GM12878 (cell line): ENCODE measurements around the gene EEF2K. TPM values are rescaled to one million over a fixed set of nuclear protein-coding genes. Genes with fewer than 3 reads are reported as not detected.

Source experiments
- ATAC-seq: fragments of 200-7000 bp; cut with Tn5 transposase; 3 replicates; pipeline ENCODE4 v1.9.1; 2020; ENCODE audit warnings: mild to moderate bottlenecking, moderate library complexity
- BruUV-seq: library from RNA; stranded (reverse); fragments of 400-500 nt; replicated peaks from 2 replicates; lab custom pipeline; 2021; lab: Mats Ljungman, UMichigan
- CTCF ChIA-PET: fragments of 300-600 bp; sonication (Branson Sonifier 250); formaldehyde crosslinking; extraction: SDS; loops from one replicate; lab custom pipeline; 2021; ENCODE audit warnings: inconsistent platforms; lab: Yijun Ruan, JAX
- POLR2A ChIA-PET: fragments of 350-600 bp; formaldehyde crosslinking; extraction: SDS; loops from one replicate; lab custom pipeline; 2021; ENCODE audit warnings: inconsistent platforms; lab: Charles Lee
- RAD21 ChIA-PET: fragments of 300-600 bp; sonication (Branson Sonifier 250); formaldehyde crosslinking; loops from one replicate; lab custom pipeline; 2023; ENCODE audit warnings: antibody characterized with exemption; ENCODE audit not compliant: unreplicated experiment; lab: Charles Lee
- SMC1A ChIA-PET: fragments of 300-600 bp; sonication (Branson Sonifier 250); formaldehyde crosslinking; loops from one replicate; lab custom pipeline; 2023; ENCODE audit not compliant: unreplicated experiment, uncharacterized antibody; lab: Charles Lee
- DNase-seq: peaks from one replicate; pipeline ENCODE4 v3.0.0-alpha.2; 2011; ENCODE audit warnings: low read depth, low spot score
- FAIRE-seq: peaks from 3 replicates; lab custom pipeline; 2011; peaks lifted over from hg19 to GRCh38; lab: Jason Lieb, UNC
- H2AFZ ChIP-seq: 2 replicates; pipeline ENCODE4 v1.6.0; 2011; ENCODE audit warnings: low read depth, low read length, control low read depth; ENCODE audit not compliant: control insufficient read depth
- H3K27ac ChIP-seq: 2 replicates; pipeline ENCODE4 v1.5.1; 2011; ENCODE audit warnings: control low read depth; ENCODE audit not compliant: control insufficient read depth, insufficient read depth
- H3K27me3 ChIP-seq, 2 experiments: replicated peaks in 1 of 2; 2 replicates each; pipeline versions ENCODE4 v1.6.0 to v1.6.1; 2011; ENCODE audit warnings: low read length in 1 of 2; ENCODE audit not compliant: control insufficient read depth in 2 of 2, insufficient read depth in 2 of 2
- H3K36me3 ChIP-seq, 2 experiments: 2 replicates each; pipeline ENCODE4 v1.5.1; 2011; ENCODE audit warnings: low read length in 1 of 2; ENCODE audit not compliant: control insufficient read depth in 2 of 2, insufficient read depth in 2 of 2
- H3K4me1 ChIP-seq: 2 replicates; pipeline ENCODE4 v1.6.1; 2011; ENCODE audit warnings: mild to moderate bottlenecking, low read length, moderate library complexity, mixed read lengths; ENCODE audit not compliant: control insufficient read depth, insufficient read depth
- H3K4me2 ChIP-seq: 2 replicates; pipeline ENCODE4 v1.6.0; 2011; ENCODE audit warnings: control low read depth; ENCODE audit not compliant: control insufficient read depth, insufficient read depth
- H3K4me3 ChIP-seq: fragments of 200-600 bp; sonication (generic); 2 replicates; pipeline ENCODE4 v1.5.1; 2016
- H3K79me2 ChIP-seq: 2 replicates; pipeline ENCODE4 v1.6.0; 2011; ENCODE audit warnings: low read length; ENCODE audit not compliant: control insufficient read depth, insufficient read depth
- H3K9ac ChIP-seq: 2 replicates; pipeline ENCODE4 v1.8.0; 2011; ENCODE audit warnings: low read length, control low read depth, mixed read lengths; ENCODE audit not compliant: control insufficient read depth, insufficient read depth
- H3K9me3 ChIP-seq: replicated peaks from 3 replicates; pipeline ENCODE4 v1.5.1; 2011; ENCODE audit warnings: mild to moderate bottlenecking, low read length; ENCODE audit not compliant: control insufficient read depth, insufficient read depth
- H4K20me1 ChIP-seq: 2 replicates; pipeline ENCODE4 v1.6.0; 2011; ENCODE audit not compliant: control insufficient read depth, insufficient read depth
- ATF3 ChIP-seq: IDR thresholded peaks from 2 replicates; pipeline ENCODE4 v1.6.1; 2011; ENCODE audit warnings: low read depth, mild to moderate bottlenecking, low read length, moderate library complexity, borderline replicate concordance; ENCODE audit errors: extremely low read depth
- ESRRA ChIP-seq: IDR thresholded peaks from 2 replicates; pipeline ENCODE4 v1.6.1; 2012; ENCODE audit warnings: mild to moderate bottlenecking, low read length, improper control_type of control experiment
- PKNOX1 ChIP-seq: fragments of 450-650 bp; IDR thresholded peaks from 2 replicates; pipeline ENCODE4 v1.6.1; 2016; ENCODE audit warnings: mild to moderate bottlenecking
- POLR2A ChIP-seq: IDR thresholded peaks from 2 replicates; pipeline ENCODE4 v1.6.1; 2011; ENCODE audit warnings: low read depth, mild to moderate bottlenecking, low read length
- SIN3A ChIP-seq: IDR thresholded peaks from 2 replicates; pipeline ENCODE4 v1.6.1; 2012; ENCODE audit warnings: low read depth, low read length, improper control_type of control experiment
- SPI1 ChIP-seq: IDR thresholded peaks from 2 replicates; pipeline ENCODE4 v1.6.1; 2011; ENCODE audit warnings: low read depth, mild to moderate bottlenecking, low read length, moderate library complexity, borderline replicate concordance; ENCODE audit not compliant: insufficient read depth
- YY1 ChIP-seq: IDR thresholded peaks from 2 replicates; pipeline ENCODE4 v1.6.1; 2011; ENCODE audit warnings: low read depth, mild to moderate bottlenecking, low read length
- WGBS: methylation state at CpG from one replicate; pipeline ENCODE4 v1.1.6; 2016; ENCODE audit warnings: low lambda C conversion rate; ENCODE audit not compliant: insufficient replicate concordance, insufficient coverage; ENCODE audit errors: missing lambda C conversion rate; 5-methylcytosine and 5-hydroxymethylcytosine counted together
- in situ Hi-C: fragments of 300-500 bp; cut with MboI; formaldehyde crosslinking; loops from 9 replicates; pipeline ENCODE4 v1.14.3; 2018; ENCODE audit warnings: mixed read lengths
- intact Hi-C: fragments of 100-400 bp; cut with micrococcal nuclease; formaldehyde crosslinking; loops from one replicate; pipeline ENCODE4 v1.14.2; 2022; ENCODE audit not compliant: unreplicated experiment
- polyA plus RNA-seq, 11 experiments: library from polyadenylated mRNA; depleted of rRNA in 4 of 11; unstranded in 6 of 11; stranded (reverse) in 5 of 11; fragments of >200 nt; fragmentation: Nextera tagmentation in 4 of 11; fragmentation: Illumina TruSeq in 1 of 11; extraction: Ambion mirVana in 4 of 11; extraction: Trizol in 1 of 11; gene quantifications; 1 replicate in 1 of 11; 2 replicates in 10 of 11; pipeline versions ENCODE4 v1.2.1 to v1.2.3, GENCODE V29; 2011 to 2016; ENCODE audit warnings: inconsistent platforms in 2 of 11, missing spikeins in 2 of 11, low read depth in 1 of 11
- total RNA-seq, 4 experiments: library from RNA; depleted of rRNA in 3 of 4; stranded (reverse); fragments of >200 nt in 3 of 4; fragmentation: Illumina TruSeq in 1 of 4; extraction: Trizol in 1 of 4; gene quantifications; 2 replicates each; pipeline versions ENCODE4 v1.2.1 to v1.2.3, GENCODE V29; 2013 to 2021

Gene EEF2K
- total and polyA plus RNA-seq, 10 of the 15 experiments (the other 5 are each of a cell fraction or from before 2014, with no cell fraction given), result 2.0 to 29.6 (median 12.2) TPM

- TF ChIP-seq SPI1, result no peak
These were observed 59.3 kb downstream of the EEF2K start (continued) for GRCh38 chr16:22265351-22265750.

GRCh38 chr16:22266546-22266945 is 60.5 kb downstream of the EEF2K start:
- ChIA-PET SMC1A (interaction anchor here (0.5 kb wide), 1 partner anchor 45 kb away, joined by 3 read pairs; no protein-coding TSS in a partner anchor), POLR2A (interaction anchor here (0.6 kb wide), 1 partner anchor 529 kb away, joined by 3 read pairs; no protein-coding TSS in a partner anchor), CTCF (no interaction called here), RAD21 (no interaction called here)
- H3K4me2 ChIP-seq, result no peak overlapping the region
- TF ChIP-seq SIN3A, result no peak
- TF ChIP-seq YY1, result no peak
- TF ChIP-seq POLR2A, result peak; percentile 16; the same call in 1 of the 2 replicates
- no peak for TF ChIP-seq ATF3
- intact Hi-C loops, result no loop called here
- H3K27ac ChIP-seq, result no peak overlapping the region
- peaks cover 12 to 17% of the 10 kb centered on the region in 2 experiments for H3K36me3 ChIP-seq
- FAIRE-seq (no peak), DNase-seq (no peak), ATAC-seq (no peak)
- H2AFZ ChIP-seq, result no peak overlapping the region
- H4K20me1 ChIP-seq, result no peaks in the 10 kb centered on the region
- no peak overlapping the region for H3K4me3 ChIP-seq
- BruUV-seq, result no TSS peak
- H3K4me1 ChIP-seq, result no peaks in the 10 kb centered on the region
- no peaks in the 10 kb centered on the region for H3K79me2 ChIP-seq
- no peaks in the 10 kb centered on the region for H3K9me3 ChIP-seq
- WGBS, result 97% methylated on average over 19 of the region's 19 CpGs
- H3K9ac ChIP-seq, result no peak overlapping the region
- in situ Hi-C loops, result no loop called here
- no peaks in the 10 kb centered on the region for H3K27me3 ChIP-seq

GRCh38 chr16:22267764-22268163 is 61.7 kb downstream of the EEF2K start:
- H3K4me3 ChIP-seq, result no peak overlapping the region
- BruUV-seq, result no TSS peak
- no peak overlapping the region for H3K4me2 ChIP-seq
- ChIA-PET SMC1A (interaction anchor here (1.5 kb wide), 1 partner anchor 8 kb away, joined by 3 read pairs; no protein-coding TSS in a partner anchor), CTCF (no interaction called here), RAD21 (no interaction called here), POLR2A (no interaction called here)
- no peaks in the 10 kb centered on the region for H4K20me1 ChIP-seq
- no peak for FAIRE-seq
- WGBS, result 93% methylated on average over 8 of the region's 8 CpGs
- H2AFZ ChIP-seq, result no peak overlapping the region
- H3K4me1 ChIP-seq, result no peaks in the 10 kb centered on the region
- ATAC-seq, result no peak
- no peak overlapping the region for H3K27ac ChIP-seq
- peaks cover 10 to 18% of the 10 kb centered on the region in 2 experiments for H3K36me3 ChIP-seq
- H3K9ac ChIP-seq, result no peak overlapping the region
- no peak for TF ChIP-seq ESRRA
- TF ChIP-seq PKNOX1, result no peak
- intact Hi-C loops (no loop called here), in situ Hi-C loops (no loop called here)
- no peaks in the 10 kb centered on the region for H3K79me2 ChIP-seq
- no peaks in the 10 kb centered on the region for H3K27me3 ChIP-seq
- H3K9me3 ChIP-seq, result no peaks in the 10 kb centered on the region
- no peak for DNase-seq
